ENCODE measurements around the gene VEZT.
A peak's percentile ranks its signal among the peaks of the same experiment; 100 is the strongest.

DNA sequence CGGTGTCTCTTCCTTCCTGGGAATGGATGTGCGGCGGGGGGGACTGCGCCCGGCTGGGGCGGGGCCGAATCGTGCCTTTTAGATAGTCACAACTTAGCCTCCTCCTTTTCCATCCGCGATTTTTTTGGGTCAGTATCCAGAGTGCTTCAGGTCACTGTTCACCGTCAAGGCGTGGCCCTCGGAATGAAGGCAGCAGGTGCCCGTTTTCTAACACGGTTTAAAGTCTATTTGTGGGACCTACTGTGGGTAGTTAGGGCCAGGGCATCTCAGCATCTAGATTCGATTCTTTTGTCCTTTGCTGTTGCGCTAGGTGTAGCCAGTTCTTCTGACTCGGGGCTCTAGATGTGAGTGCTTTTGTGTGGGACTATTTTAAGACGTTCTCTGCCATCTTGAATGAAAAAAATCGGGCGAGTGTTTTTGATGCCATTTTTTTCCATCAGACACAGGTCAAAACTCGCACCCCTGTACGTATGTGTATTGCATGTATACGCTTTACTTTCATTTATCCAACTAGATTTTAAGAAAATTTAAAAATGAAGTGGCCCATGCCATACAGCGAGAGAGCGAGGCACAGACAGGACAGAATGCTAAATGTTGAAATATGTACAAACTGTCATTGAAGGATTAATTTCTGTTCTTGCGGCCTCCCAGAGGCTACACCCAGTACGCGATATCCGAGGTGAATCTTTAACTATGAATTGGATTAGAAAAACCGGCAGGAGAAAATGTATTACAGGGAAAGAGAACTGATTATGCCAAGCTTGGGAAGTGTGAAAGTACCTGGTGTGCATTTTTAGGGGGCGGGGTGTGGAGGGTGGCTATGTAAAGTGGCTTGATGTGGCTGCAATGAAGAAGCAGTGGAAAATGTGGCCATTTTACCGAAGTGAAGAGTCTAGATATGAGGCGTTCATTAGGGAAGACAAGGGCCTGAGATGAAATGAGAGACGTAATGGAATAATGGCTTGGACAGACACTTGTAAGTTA, 835 bp downstream of the VEZT start:
- TF ChIP-seq, protein P1, sequence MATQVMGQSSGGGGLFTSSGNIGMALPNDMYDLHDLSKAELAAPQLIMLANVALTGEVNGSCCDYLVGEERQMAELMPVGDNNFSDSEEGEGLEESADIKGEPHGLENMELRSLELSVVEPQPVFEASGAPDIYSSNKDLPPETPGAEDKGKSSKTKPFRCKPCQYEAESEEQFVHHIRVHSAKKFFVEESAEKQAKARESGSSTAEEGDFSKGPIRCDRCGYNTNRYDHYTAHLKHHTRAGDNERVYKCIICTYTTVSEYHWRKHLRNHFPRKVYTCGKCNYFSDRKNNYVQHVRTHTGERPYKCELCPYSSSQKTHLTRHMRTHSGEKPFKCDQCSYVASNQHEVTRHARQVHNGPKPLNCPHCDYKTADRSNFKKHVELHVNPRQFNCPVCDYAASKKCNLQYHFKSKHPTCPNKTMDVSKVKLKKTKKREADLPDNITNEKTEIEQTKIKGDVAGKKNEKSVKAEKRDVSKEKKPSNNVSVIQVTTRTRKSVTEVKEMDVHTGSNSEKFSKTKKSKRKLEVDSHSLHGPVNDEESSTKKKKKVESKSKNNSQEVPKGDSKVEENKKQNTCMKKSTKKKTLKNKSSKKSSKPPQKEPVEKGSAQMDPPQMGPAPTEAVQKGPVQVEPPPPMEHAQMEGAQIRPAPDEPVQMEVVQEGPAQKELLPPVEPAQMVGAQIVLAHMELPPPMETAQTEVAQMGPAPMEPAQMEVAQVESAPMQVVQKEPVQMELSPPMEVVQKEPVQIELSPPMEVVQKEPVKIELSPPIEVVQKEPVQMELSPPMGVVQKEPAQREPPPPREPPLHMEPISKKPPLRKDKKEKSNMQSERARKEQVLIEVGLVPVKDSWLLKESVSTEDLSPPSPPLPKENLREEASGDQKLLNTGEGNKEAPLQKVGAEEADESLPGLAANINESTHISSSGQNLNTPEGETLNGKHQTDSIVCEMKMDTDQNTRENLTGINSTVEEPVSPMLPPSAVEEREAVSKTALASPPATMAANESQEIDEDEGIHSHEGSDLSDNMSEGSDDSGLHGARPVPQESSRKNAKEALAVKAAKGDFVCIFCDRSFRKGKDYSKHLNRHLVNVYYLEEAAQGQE (IDR thresholded peaks at IDR 0.05; ENCODE audit: borderline replicate concordance): peak; percentile 95
- TF ChIP-seq, protein P2, sequence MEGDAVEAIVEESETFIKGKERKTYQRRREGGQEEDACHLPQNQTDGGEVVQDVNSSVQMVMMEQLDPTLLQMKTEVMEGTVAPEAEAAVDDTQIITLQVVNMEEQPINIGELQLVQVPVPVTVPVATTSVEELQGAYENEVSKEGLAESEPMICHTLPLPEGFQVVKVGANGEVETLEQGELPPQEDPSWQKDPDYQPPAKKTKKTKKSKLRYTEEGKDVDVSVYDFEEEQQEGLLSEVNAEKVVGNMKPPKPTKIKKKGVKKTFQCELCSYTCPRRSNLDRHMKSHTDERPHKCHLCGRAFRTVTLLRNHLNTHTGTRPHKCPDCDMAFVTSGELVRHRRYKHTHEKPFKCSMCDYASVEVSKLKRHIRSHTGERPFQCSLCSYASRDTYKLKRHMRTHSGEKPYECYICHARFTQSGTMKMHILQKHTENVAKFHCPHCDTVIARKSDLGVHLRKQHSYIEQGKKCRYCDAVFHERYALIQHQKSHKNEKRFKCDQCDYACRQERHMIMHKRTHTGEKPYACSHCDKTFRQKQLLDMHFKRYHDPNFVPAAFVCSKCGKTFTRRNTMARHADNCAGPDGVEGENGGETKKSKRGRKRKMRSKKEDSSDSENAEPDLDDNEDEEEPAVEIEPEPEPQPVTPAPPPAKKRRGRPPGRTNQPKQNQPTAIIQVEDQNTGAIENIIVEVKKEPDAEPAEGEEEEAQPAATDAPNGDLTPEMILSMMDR (IDR thresholded peaks at IDR 0.05; ENCODE audit: poor library complexity, severe bottlenecking): no peak
- peak; percentile 78 for TF ChIP-seq TAF1 (IDR thresholded peaks at IDR 0.05; ENCODE audit: low read depth)
